IMR-90 (cell line): ENCODE data around the gene CRYM. TPM values are rescaled to one million over a fixed set of nuclear protein-coding genes. Genes with fewer than 3 reads are reported as not detected.

Experiments used
- ATAC-seq: fragments of 200-7000 bp; cut with Tn5 transposase; 2 replicates; pipeline ENCODE4 v1.9.1; 2020; ENCODE audit warnings: low read depth, mild to moderate bottlenecking, moderate library complexity
- BruUV-seq: library from RNA; stranded (reverse); fragments of 400-500 nt; replicated peaks from 2 replicates; lab custom pipeline; 2021; lab: Mats Ljungman, UMichigan
- CTCF ChIA-PET: fragments of 300-600 bp; formaldehyde crosslinking; extraction: SDS; loops from one replicate; lab custom pipeline; 2021; ENCODE audit warnings: antibody characterized with exemption; lab: Yijun Ruan, JAX
- POLR2A ChIA-PET: fragments of 300-600 bp; sonication (Branson Sonifier 250); formaldehyde crosslinking; loops from one replicate; lab custom pipeline; 2022; ENCODE audit warnings: antibody characterized with exemption; ENCODE audit not compliant: unreplicated experiment; lab: Charles Lee
- DNase-seq: peaks from one replicate; pipeline ENCODE4 v3.0.0; 2013
- H2AFZ ChIP-seq: replicated peaks from 2 replicates; pipeline ENCODE3; 2013; ENCODE audit warnings: low read length, mild to moderate bottlenecking; ENCODE audit not compliant: poor library complexity
- H2AK5ac ChIP-seq: 2 replicates; pipeline ENCODE4 v1.6.1; 2013; ENCODE audit warnings: low read depth, low read length, inconsistent platforms
- H2AK9ac ChIP-seq: replicated peaks from 2 replicates; pipeline ENCODE3; 2013; ENCODE audit warnings: mild to moderate bottlenecking, low read depth, low read length, moderate library complexity; ENCODE audit not compliant: poor library complexity
- H2BK120ac ChIP-seq: 2 replicates; pipeline ENCODE4 v1.6.1; 2013; ENCODE audit warnings: low read depth, low read length, inconsistent platforms
- H2BK15ac ChIP-seq: 3 replicates; pipeline ENCODE4 v1.6.1; 2013; ENCODE audit warnings: low read depth, low read length, inconsistent platforms
- H2BK20ac ChIP-seq: 2 replicates; pipeline ENCODE4 v1.6.1; 2013; ENCODE audit warnings: low read depth, mild to moderate bottlenecking, inconsistent platforms, low read length, moderate library complexity
- H2BK5ac ChIP-seq: 2 replicates; pipeline ENCODE4 v1.6.1; 2013; ENCODE audit warnings: mild to moderate bottlenecking, low read depth, low read length, inconsistent platforms; ENCODE audit not compliant: poor library complexity, severe bottlenecking
- H3K14ac ChIP-seq: replicated peaks from 2 replicates; pipeline ENCODE4 v1.6.1; 2013; ENCODE audit warnings: low read depth, low read length, inconsistent platforms
- H3K18ac ChIP-seq: 2 replicates; pipeline ENCODE4 v1.6.1; 2013; ENCODE audit warnings: low read depth, low read length, control low read depth
- H3K23ac ChIP-seq: 2 replicates; pipeline ENCODE4 v1.6.1; 2013; ENCODE audit warnings: low read depth, low read length, inconsistent platforms
- H3K27ac ChIP-seq: 2 replicates; pipeline ENCODE4 v1.5.1; 2013; ENCODE audit warnings: mild to moderate bottlenecking, control low read depth, low read length; ENCODE audit not compliant: insufficient read depth
- H3K27me3 ChIP-seq: 2 replicates; pipeline ENCODE4 v1.6.1; 2013; ENCODE audit warnings: low read length; ENCODE audit not compliant: control insufficient read depth, insufficient read depth
- H3K36me3 ChIP-seq: 2 replicates; pipeline ENCODE4 v1.6.1; 2013; ENCODE audit warnings: low read length, mixed read lengths; ENCODE audit not compliant: control insufficient read depth, insufficient read depth
- H3K4ac ChIP-seq: 2 replicates; pipeline ENCODE4 v1.6.1; 2013; ENCODE audit warnings: low read depth, low read length, inconsistent platforms
- H3K4me1 ChIP-seq: 2 replicates; pipeline ENCODE4 v1.6.1; 2013; ENCODE audit warnings: low read length, mixed read lengths; ENCODE audit not compliant: control insufficient read depth, insufficient read depth
- H3K4me2 ChIP-seq: 2 replicates; pipeline ENCODE4 v1.6.1; 2013; ENCODE audit warnings: low read depth, mild to moderate bottlenecking, control low read depth, low read length, moderate library complexity
- H3K4me3 ChIP-seq: 2 replicates; pipeline ENCODE4 v1.5.1; 2013; ENCODE audit warnings: low read depth, mild to moderate bottlenecking, control low read depth, low read length, moderate library complexity; ENCODE audit not compliant: insufficient read depth
- H3K56ac ChIP-seq: 2 replicates; pipeline ENCODE4 v1.6.1; 2013; ENCODE audit warnings: low read length, inconsistent platforms; ENCODE audit not compliant: insufficient read depth; ENCODE audit errors: extremely low read depth
- H3K79me1 ChIP-seq, 2 experiments: 2 replicates each; pipeline ENCODE4 v1.6.1; 2013; ENCODE audit warnings: low read length in 2 of 2, inconsistent platforms in 1 of 2, low read depth in 1 of 2
- H3K9ac ChIP-seq: 2 replicates; pipeline ENCODE4 v1.6.1; 2013; ENCODE audit warnings: low read depth, low read length, control low read depth
- H3K9me1 ChIP-seq: 2 replicates; pipeline ENCODE4 v1.6.1; 2013; ENCODE audit warnings: low read length, inconsistent platforms; ENCODE audit not compliant: insufficient read depth
- H3K9me3 ChIP-seq: 2 replicates; pipeline ENCODE4 v1.6.1; 2013; ENCODE audit warnings: low read length; ENCODE audit not compliant: control insufficient read depth, insufficient read depth
- H4K20me1 ChIP-seq: 2 replicates; pipeline ENCODE4 v1.6.1; 2013; ENCODE audit warnings: low read length, inconsistent platforms; ENCODE audit not compliant: insufficient read depth
- H4K5ac ChIP-seq: 2 replicates; pipeline ENCODE4 v1.6.1; 2013; ENCODE audit warnings: mild to moderate bottlenecking, low read depth, low read length, control low read depth
- H4K8ac ChIP-seq, 2 experiments: 2 replicates each; pipeline ENCODE4 v1.6.1; 2013; ENCODE audit warnings: low read depth in 2 of 2, low read length in 2 of 2, control low read depth in 1 of 2, inconsistent platforms in 1 of 2
- H4K91ac ChIP-seq: 2 replicates; pipeline ENCODE4 v1.6.1; 2013; ENCODE audit warnings: low read depth, low read length, inconsistent platforms; ENCODE audit not compliant: insufficient read depth
- FOS ChIP-seq: fragments of 150-350 bp; IDR thresholded peaks from 2 replicates; pipeline ENCODE4 v1.6.1; 2016; ENCODE audit warnings: low read depth, low read length
- MAZ ChIP-seq: IDR thresholded peaks from 2 replicates; pipeline ENCODE4 v1.6.1; 2012; ENCODE audit warnings: low read depth, mild to moderate bottlenecking, low read length, improper control_type of control experiment, moderate library complexity, borderline replicate concordance
- NFE2L2 ChIP-seq: fragments of 150-350 bp; IDR thresholded peaks from 2 replicates; pipeline ENCODE4 v1.6.1; 2016; ENCODE audit warnings: low read depth, mild to moderate bottlenecking, low read length
- POLR2A ChIP-seq: IDR thresholded peaks from 2 replicates; pipeline ENCODE4 v1.6.1; 2012; ENCODE audit warnings: mild to moderate bottlenecking, low read depth, low read length
- RCOR1 ChIP-seq: IDR thresholded peaks from 2 replicates; pipeline ENCODE4 v1.6.1; 2012; ENCODE audit warnings: mild to moderate bottlenecking, low read length, improper control_type of control experiment; ENCODE audit not compliant: insufficient replicate concordance
- WGBS, 2 experiments: methylation state at CpG; one replicate each; pipeline versions ENCODE4 v1.1.5 to v1.1.7; 2013; ENCODE audit warnings: missing lambda C conversion rate in 2 of 2; ENCODE audit not compliant: insufficient read length in 1 of 2; ENCODE audit errors: extremely low coverage in 2 of 2; 5-methylcytosine and 5-hydroxymethylcytosine counted together
- dilution Hi-C: fragments of 300-500 bp; cut with HindIII; formaldehyde crosslinking; loops from one replicate; pipeline ENCODE4 v1.14.3; 2018; ENCODE audit warnings: low sequenced_read_pairs; ENCODE audit not compliant: unreplicated experiment
- in situ Hi-C: fragments of 300-500 bp; cut with MboI; formaldehyde crosslinking; loops from 3 replicates; pipeline ENCODE4 v1.14.3; 2019; ENCODE audit warnings: low sequenced_read_pairs, inconsistent platforms, mixed read lengths
- intact Hi-C: fragments of 100-400 bp; cut with micrococcal nuclease; formaldehyde crosslinking; loops from 2 replicates; pipeline ENCODE4 v1.10.0; 2022
- polyA plus RNA-seq, 3 experiments: library from polyadenylated mRNA; depleted of rRNA; stranded (reverse); fragments of >200 nt; gene quantifications; 2 replicates each; pipeline ENCODE4 v1.2.3, GENCODE V29; 2012; ENCODE audit warnings: low replicate concordance in 1 of 3
- total RNA-seq: library from RNA; depleted of rRNA; stranded (reverse); fragments of >200 nt; gene quantifications from 2 replicates; pipeline ENCODE4 v1.2.3, GENCODE V29; 2012

The CRYM gene
- total and polyA plus RNA-seq, 2 of the 4 experiments (the other 2 are of a cell fraction): not detected

- no CpG with 5 or more reads among the region's 2 CpGs for WGBS, 2 experiments
- ChIA-PET POLR2A (no interaction called here), CTCF (interaction anchor here (1.3 to 1.5 kb wide), 3 partner anchors 10 to 91 kb away, joined by 3 to 5 read pairs (median 4); no protein-coding TSS in a partner anchor)
- Histone ChIP-seq H2BK20ac (no peak overlapping the region), H4K91ac (no peak overlapping the region), H2BK5ac (no peak overlapping the region), H3K23ac (no peak overlapping the region), H3K4ac (no peak overlapping the region), H3K56ac (no peak overlapping the region), H3K27me3 (peaks cover 73% of the 10 kb centered on the region), H3K36me3 (no peaks in the 10 kb centered on the region), H2AK9ac (no peak overlapping the region), H3K79me1 (no peaks in the 10 kb centered on the region), H2BK120ac (no peak overlapping the region), H3K14ac (no peak overlapping the region), H3K18ac (no peak overlapping the region), H3K9me1 (no peaks in the 10 kb centered on the region), H4K20me1 (0 out of 2 replicates have a peak, but pooled peaks cover 3% of the 10 kb centered on the region), H2BK15ac (no peak overlapping the region), H3K27ac (no peak overlapping the region), H3K4me1 (no peaks in the 10 kb centered on the region), H2AK5ac (no peak overlapping the region), H4K5ac (no peak overlapping the region), H4K8ac (no peak overlapping the region), H2AFZ (no peak overlapping the region), H3K4me3 (no peak overlapping the region), H3K9ac (no peak overlapping the region), H3K9me3 (peaks cover 3% of the 10 kb centered on the region; the same call in 1 of the 2 replicates), H3K4me2 (no peak overlapping the region)
- in situ Hi-C loops (no loop called here), intact Hi-C loops (no loop called here), dilution Hi-C loops (no loop called here)
- TF ChIP-seq RCOR1 (no peak), FOS (no peak), POLR2A (no peak), MAZ (no peak), NFE2L2 (no peak)
- ATAC-seq: no peak
- BruUV-seq: no TSS peak
- DNase-seq: no peak
These were observed 1.4 kb upstream of the CRYM start for GRCh38 chr16:21279501-21279900.
